Nephron progenitor cell (in vitro differentiated cells): ENCODE measurements around the gene SELENOT.

Experiments used
- DNase-seq: peaks from one replicate; pipeline ENCODE4 v3.0.0; 2021
- H3K27ac Mint-ChIP-seq: 2 replicates; pipeline ENCODE4 v1.8.0; 2021; ENCODE audit warnings: mild to moderate bottlenecking, moderate library complexity, mixed read lengths
- H3K27me3 Mint-ChIP-seq: 2 replicates; pipeline ENCODE4 v1.8.0; 2021; ENCODE audit warnings: mild to moderate bottlenecking, low read depth, mixed read lengths; ENCODE audit not compliant: poor library complexity
- H3K36me3 Mint-ChIP-seq: 2 replicates; pipeline ENCODE4 v1.8.0; 2021; ENCODE audit warnings: low read depth, mixed read lengths
- H3K4me1 Mint-ChIP-seq: 2 replicates; pipeline ENCODE4 v1.8.0; 2021; ENCODE audit warnings: mixed read lengths
- H3K4me3 Mint-ChIP-seq: 2 replicates; pipeline ENCODE4 v1.8.0; 2021; ENCODE audit warnings: mild to moderate bottlenecking, moderate library complexity, mixed read lengths
- H3K9me3 Mint-ChIP-seq: 2 replicates; pipeline ENCODE4 v1.8.0; 2021; ENCODE audit warnings: mild to moderate bottlenecking, moderate library complexity, mixed read lengths
- TF ChIP-seq, protein P1 (sequence below): fragments of 200-600 bp; sonication (generic); IDR thresholded peaks from 2 replicates; pipeline ENCODE4 v1.5.0; 2021; ENCODE audit warnings: antibody characterized with exemption

Gene SELENOT

DNA sequence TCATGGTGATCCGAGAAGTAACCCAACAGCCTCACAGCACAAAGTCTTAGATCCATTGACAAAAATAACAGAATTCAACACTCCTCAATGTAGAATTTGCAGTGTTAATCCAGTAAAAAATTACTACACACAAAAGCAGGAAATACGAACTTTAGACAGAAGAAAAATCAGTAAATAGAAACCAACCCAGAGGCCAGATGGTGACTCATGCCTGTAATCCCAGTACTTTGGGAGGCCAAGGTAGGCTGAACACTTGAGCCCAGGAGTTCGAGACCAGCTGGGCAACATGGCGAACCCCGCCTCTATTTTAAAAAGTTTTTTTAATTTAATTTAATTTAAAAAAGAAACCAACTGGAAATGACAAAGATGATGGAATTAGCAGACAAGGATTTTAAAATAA lies 36.1 kb downstream of the SELENOT start:
- peaks cover 15% of the 10 kb centered on the region for H3K4me1 Mint-ChIP-seq

DNA sequence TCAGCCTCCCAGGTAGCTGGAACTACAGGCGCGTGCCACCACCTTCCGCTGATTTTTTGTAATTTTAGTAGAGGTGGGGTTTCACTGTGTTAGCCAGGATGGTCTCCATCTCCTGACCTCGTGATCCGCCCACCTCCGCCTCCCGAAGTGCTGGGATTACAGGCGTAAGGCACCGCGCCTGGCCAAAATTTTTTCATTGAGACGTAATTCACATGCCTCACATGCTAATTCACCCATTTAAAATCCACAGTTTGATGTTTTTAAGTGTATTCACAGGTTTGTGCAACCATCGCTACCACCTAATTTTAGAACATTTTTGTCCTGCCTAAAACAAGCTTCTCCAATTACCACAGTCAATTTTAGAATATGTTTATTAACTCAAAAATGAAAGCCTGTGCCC lies 37.1 kb downstream of the SELENOT start:
- H3K4me1 Mint-ChIP-seq, result peaks cover 5% of the 10 kb centered on the region
- no peak overlapping the region for H3K4me3 Mint-ChIP-seq
- H3K36me3 Mint-ChIP-seq, result no peaks in the 10 kb centered on the region
- peaks cover 9% of the 10 kb centered on the region for H3K27me3 Mint-ChIP-seq
- no peak overlapping the region for H3K27ac Mint-ChIP-seq
- DNase-seq, result no peak
- H3K9me3 Mint-ChIP-seq, result no peaks in the 10 kb centered on the region
- TF ChIP-seq, protein P1, sequence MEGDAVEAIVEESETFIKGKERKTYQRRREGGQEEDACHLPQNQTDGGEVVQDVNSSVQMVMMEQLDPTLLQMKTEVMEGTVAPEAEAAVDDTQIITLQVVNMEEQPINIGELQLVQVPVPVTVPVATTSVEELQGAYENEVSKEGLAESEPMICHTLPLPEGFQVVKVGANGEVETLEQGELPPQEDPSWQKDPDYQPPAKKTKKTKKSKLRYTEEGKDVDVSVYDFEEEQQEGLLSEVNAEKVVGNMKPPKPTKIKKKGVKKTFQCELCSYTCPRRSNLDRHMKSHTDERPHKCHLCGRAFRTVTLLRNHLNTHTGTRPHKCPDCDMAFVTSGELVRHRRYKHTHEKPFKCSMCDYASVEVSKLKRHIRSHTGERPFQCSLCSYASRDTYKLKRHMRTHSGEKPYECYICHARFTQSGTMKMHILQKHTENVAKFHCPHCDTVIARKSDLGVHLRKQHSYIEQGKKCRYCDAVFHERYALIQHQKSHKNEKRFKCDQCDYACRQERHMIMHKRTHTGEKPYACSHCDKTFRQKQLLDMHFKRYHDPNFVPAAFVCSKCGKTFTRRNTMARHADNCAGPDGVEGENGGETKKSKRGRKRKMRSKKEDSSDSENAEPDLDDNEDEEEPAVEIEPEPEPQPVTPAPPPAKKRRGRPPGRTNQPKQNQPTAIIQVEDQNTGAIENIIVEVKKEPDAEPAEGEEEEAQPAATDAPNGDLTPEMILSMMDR, result no peak

More for the DNA sequence above, 36.1 kb downstream of the SELENOT start:
- Mint-ChIP-seq H3K9me3 (no peaks in the 10 kb centered on the region), H3K27me3 (peaks cover 9% of the 10 kb centered on the region), H3K27ac (no peak overlapping the region), H3K4me3 (no peak overlapping the region), H3K36me3 (peaks cover 2% of the 10 kb centered on the region)
- TF ChIP-seq, protein P1, result no peak
- DNase-seq, result no peak

DNA sequence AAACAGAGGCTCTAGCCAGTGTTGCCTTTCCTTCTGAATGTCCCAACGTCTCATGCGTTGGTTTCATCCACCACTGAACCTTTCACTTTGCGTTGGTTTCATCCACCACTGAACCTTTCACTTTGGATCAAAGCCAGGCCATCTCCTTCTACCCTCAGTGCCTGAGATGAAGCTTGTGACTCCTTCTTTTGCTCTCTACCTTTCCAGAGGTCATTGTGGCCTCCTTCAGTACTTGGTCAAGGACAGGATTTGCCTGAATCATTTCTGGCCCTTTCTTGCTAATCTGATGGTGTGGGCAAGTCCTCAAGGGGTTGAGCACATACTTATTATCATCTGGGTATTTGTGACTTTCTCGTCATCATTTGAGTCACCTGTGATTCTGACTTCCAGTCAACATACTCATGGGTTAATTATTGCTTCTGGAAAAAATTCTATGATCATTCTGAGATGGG lies 50.0 kb downstream of the SELENOT start:
- peaks cover 8% of the 10 kb centered on the region for H3K9me3 Mint-ChIP-seq
- H3K27ac Mint-ChIP-seq, result no peak overlapping the region
- DNase-seq, result no peak
- no peak overlapping the region for H3K4me3 Mint-ChIP-seq
- peaks cover 4% of the 10 kb centered on the region for H3K27me3 Mint-ChIP-seq
- no peaks in the 10 kb centered on the region for H3K4me1 Mint-ChIP-seq
- TF ChIP-seq, protein P1, result no peak
- H3K36me3 Mint-ChIP-seq, result no peaks in the 10 kb centered on the region

DNA sequence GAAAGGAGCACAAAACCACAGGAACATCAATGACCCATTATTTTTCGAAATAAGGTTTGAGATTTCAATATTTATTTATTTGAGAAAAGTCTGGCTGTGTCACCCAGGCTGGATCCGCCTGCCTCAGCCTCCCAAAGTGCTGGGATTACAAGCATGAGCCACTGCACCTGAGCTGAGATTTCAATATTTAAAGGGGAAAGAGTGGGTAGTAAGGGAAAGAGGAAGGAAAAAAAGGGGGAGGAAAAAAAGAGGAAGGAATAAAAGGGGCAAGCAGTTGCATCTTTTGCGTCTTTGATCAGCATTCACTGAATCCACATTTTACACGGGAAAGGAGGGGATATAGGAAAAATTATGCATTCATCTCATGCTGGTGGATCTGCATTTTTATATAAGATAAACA lies 53.2 kb downstream of the SELENOT start:
- H3K27me3 Mint-ChIP-seq, result peaks cover 4% of the 10 kb centered on the region
- TF ChIP-seq, protein P1, result no peak
- peaks cover 6% of the 10 kb centered on the region for H3K9me3 Mint-ChIP-seq
- no peak overlapping the region for H3K27ac Mint-ChIP-seq
- H3K4me1 Mint-ChIP-seq, result peaks cover 9% of the 10 kb centered on the region
- H3K36me3 Mint-ChIP-seq, result no peaks in the 10 kb centered on the region
- H3K4me3 Mint-ChIP-seq, result no peak overlapping the region
- no peak for DNase-seq

DNA sequence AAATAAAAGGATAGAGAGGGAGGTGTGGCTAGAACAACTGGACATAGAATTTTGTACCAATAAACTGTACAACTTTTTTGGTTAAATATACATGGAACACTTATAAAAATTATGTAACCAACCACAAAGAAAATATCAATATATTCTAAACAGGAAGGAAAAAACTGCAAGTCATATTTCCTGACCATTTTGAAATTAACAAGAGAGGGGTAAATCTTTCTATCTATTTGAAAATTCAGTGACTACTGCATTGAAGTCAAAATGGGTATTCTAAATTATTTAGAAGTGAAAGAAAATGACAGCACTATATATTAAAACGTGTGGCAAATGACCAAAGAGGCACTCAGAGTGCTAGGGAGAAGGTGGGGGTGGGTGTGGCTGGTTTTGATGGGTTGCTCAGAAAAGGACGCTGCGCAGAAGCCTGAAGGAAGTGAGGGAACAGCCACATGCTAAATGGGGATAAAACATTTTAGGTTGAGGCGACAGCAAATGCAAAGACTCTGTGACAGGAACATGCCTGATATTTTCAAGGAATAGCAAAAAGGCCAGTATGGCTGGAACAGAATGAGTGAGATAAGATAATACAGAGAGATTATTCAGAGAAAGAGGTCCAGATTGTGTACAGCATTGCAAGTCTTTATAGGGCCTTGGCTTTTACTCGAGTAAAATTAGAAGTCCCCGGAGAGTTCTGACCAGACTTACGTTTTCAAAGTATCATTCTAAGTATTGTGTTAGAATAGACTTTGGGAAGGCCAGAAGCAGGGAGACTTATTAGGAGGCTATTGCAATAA lies 59.5 kb downstream of the SELENOT start:
- Mint-ChIP-seq H3K4me1 (peaks cover 9% of the 10 kb centered on the region), H3K9me3 (no peaks in the 10 kb centered on the region), H3K27me3 (no peaks in the 10 kb centered on the region), H3K36me3 (no peaks in the 10 kb centered on the region), H3K27ac (no peak overlapping the region), H3K4me3 (no peak overlapping the region)
- DNase-seq, result no peak
- TF ChIP-seq, protein P1, result no peak

DNA sequence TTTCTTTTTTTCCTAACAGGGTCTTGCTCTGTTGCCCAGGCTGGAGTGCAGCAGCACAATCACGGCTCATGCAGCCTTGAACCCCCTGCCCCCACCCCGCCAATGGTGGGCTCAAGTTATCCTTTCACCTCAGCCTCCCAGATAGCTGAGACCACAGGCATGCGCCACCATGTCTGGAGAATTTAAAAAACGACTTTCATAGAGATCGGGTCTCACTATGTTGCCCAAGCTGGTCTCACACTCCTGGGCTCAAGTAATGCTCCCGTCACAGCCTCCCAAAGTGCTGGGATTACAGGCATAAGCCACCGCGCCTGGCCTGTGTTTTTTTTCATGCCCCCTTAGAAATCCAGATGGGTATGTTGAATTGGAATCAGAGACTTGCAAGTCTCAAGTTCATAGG lies 60.3 kb downstream of the SELENOT start:
- Mint-ChIP-seq H3K36me3 (no peaks in the 10 kb centered on the region), H3K4me3 (no peak overlapping the region), H3K27me3 (peaks cover 7% of the 10 kb centered on the region), H3K4me1 (peaks cover 9% of the 10 kb centered on the region), H3K9me3 (no peaks in the 10 kb centered on the region), H3K27ac (no peak overlapping the region)
- TF ChIP-seq, protein P1, result no peak
- DNase-seq, result no peak
